Measurements from ENCODE around the gene ZNF444.
"Not testable (repeated sequence)": the region's sequence is repeated elsewhere in the genome, so short reads cannot be mapped to it uniquely, and the experiment has no call there.

ZNF444 gene

GRCh38 chr19:56163097-56163496 is 22.0 kb downstream of the ZNF444 start:
- Histone ChIP-seq H3K4me3 (no peak overlapping the region), H3K27ac (no peak overlapping the region)
- TF ChIP-seq, protein P1, sequence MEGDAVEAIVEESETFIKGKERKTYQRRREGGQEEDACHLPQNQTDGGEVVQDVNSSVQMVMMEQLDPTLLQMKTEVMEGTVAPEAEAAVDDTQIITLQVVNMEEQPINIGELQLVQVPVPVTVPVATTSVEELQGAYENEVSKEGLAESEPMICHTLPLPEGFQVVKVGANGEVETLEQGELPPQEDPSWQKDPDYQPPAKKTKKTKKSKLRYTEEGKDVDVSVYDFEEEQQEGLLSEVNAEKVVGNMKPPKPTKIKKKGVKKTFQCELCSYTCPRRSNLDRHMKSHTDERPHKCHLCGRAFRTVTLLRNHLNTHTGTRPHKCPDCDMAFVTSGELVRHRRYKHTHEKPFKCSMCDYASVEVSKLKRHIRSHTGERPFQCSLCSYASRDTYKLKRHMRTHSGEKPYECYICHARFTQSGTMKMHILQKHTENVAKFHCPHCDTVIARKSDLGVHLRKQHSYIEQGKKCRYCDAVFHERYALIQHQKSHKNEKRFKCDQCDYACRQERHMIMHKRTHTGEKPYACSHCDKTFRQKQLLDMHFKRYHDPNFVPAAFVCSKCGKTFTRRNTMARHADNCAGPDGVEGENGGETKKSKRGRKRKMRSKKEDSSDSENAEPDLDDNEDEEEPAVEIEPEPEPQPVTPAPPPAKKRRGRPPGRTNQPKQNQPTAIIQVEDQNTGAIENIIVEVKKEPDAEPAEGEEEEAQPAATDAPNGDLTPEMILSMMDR (IDR thresholded peaks at IDR 0.05) = no peak
- DNase-seq (ENCODE audit: low spot score) = no peak

DNA sequence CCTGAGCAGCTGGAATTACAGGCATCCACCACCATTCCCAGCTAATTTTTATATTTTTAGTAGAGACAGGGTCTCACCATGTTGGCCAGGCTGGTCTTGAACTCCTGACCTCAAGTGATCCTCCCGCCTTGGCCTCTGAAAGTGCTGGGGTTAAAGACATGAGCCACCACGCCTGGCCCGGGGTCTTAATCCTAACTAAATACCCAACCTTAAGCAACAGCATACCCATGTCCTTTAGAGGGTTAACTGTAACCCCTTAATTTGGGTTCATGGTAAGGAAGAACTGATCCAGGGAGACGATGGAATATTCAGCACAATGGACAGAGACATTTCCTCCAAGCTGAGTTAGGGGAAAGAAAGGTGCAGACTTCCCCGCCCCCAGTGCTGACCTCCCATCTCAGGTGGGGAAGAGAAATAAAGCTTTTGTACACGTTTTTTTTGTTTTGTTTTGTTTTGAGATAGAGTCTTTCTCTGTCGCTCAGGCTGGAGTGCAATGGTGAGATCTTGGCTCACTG is 26.0 kb downstream of the ZNF444 start:
- no peak overlapping the region for H3K27ac ChIP-seq
- H3K4me3 ChIP-seq = no peak overlapping the region
- DNase-seq (ENCODE audit: low spot score) = no peak
- TF ChIP-seq, protein P1 (IDR thresholded peaks at IDR 0.05) = no peak

DNA sequence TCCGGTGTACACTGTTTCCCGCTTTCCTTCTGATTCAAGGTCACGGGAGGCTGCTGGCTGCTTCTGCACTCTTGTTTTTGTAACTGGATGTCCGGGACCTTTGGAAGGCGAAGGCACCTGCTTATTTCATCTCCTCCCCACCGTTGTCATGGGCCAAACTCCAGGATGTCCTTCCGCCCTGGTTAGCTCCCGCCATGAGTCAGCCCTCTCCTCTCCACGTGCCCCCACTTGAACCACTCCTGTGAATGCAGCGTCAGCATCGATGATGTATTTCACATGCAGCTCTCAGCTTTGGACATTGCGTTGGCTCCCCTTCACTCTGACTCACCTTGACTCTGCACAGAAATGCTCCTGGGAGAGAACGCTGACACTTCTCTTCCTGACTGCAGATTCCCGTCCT is 29.2 kb downstream of the ZNF444 start:
- Histone ChIP-seq H3K4me3 (no peak overlapping the region), H3K27ac (no peak overlapping the region)
- TF ChIP-seq, protein P1 (IDR thresholded peaks at IDR 0.05) = no peak
- no peak for DNase-seq (ENCODE audit: low spot score)

DNA sequence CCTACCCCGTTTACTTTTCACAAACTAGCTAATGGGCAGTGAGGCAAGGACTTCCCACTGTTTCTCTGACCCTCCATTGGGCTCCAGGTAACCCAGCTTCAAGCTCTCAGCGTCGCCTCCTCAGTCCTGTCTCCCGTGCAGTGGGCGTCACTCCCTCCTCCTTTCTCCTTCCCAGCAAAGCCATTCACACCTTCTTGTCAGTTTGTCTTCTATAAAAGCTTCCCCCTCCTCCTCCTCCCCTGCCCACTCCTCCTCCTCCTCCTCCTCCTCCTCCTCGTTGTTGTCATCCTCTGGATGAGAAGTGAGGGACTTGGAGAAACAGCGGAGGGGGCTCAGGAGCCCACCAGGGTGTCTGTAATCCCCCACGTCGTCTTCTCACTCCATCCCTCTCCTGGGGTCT is 33.0 kb downstream of the ZNF444 start:
- Histone ChIP-seq H3K4me3 (no peak overlapping the region), H3K27ac (no peak overlapping the region)
- TF ChIP-seq, protein P1 (IDR thresholded peaks at IDR 0.05) = no peak
- no peak for DNase-seq (ENCODE audit: low spot score)

DNA sequence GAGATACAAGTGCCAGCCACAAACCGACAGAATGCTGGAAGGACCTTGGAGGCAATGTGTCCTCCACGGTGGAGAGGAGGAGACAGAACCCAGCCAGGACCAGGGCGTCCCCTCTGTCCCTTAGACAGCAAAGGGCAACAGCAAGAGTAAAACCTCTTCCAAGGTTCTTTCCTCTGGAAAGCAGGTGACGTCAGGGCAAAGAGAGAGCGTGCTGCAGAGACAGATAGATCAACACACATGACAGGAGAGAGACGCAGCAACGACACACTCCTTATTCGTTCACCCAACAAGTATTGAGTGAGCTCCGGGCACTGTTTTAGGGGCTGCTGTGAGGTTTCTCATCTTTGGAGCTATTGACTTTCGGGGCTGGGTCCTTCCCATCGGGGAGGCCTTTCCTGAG is 33.5 kb downstream of the ZNF444 start:
- no peak overlapping the region for H3K4me3 ChIP-seq
- DNase-seq (ENCODE audit: low spot score) = no peak
- H3K27ac ChIP-seq = no peak overlapping the region
- TF ChIP-seq, protein P1 (IDR thresholded peaks at IDR 0.05) = no peak

DNA sequence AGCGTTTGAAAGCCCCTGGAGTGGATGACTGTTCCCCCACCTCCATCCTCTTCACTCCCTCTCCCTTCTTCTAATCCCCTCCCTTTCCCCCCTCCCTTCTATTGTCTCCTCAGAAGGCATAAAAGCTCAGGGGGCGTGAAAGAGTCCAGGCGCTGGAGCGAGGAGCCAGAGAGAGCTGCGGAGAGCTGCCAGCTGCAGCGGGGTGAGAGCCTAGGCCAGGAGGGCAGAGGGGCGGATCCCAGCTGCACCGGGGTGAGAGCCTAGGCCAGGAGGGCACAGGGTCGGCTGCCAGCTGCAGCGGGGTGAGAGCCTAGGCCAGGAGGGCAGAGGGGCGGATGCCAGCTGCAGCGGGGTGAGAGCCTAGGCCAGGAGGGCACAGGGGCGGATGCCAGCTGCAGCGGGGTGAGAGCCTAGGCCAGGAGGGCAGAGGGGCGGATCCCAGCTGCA is 34.8 kb downstream of the ZNF444 start, which contains the start of gene GALP:
TSS of gene GALP (plus strand) at position 148 of the 447 bp plus-strand sequence. CDS start 1,101 bp downstream, outside the sequence.
- not testable (repeated sequence) for H3K27ac ChIP-seq; DNase-seq (ENCODE audit: low spot score); H3K4me3 ChIP-seq

DNA sequence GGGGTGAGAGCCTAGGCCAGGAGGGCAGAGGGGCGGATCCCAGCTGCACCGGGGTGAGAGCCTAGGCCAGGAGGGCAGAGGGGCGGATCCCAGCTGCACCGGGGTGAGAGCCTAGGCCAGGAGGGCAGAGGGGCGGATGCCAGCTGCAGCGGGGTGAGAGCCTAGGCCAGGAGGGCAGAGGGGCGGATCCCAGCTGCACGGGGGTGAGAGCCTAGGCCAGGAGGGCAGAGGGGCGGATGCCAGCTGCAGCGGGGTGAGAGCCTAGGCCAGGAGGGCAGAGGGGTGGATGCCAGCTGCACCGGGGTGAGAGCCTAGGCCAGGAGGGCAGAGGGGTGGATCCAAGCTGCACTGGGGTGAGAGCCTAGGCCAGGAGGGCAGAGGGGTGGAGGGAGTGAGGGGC is 35.2 kb downstream of the ZNF444 start:
- H3K27ac ChIP-seq; DNase-seq (ENCODE audit: low spot score); H3K4me3 ChIP-seq: not testable (repeated sequence)

DNA sequence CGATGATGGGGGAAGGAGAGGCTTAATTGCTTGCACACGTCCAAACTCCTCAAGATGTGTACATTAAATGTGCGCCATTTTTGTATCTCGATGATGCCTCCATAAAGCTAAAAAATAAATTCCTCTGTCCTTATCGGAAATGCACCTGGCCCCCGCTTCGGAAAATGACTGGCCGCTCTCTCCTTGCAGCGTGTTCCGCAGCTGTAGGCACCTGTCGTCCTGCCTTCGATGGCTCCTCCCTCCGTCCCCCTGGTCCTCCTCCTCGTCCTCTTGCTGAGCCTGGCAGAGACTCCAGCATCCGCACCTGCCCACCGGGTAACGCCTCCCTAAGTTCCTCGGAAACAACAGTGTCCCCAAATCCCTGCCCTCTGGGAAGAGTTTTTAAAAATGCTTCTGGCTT is 35.8 kb downstream of the ZNF444 start:
- H3K27ac ChIP-seq = no peak overlapping the region
- TF ChIP-seq, protein P1 (IDR thresholded peaks at IDR 0.05) = no peak
- no peak overlapping the region for H3K4me3 ChIP-seq
- DNase-seq (ENCODE audit: low spot score) = no peak

Data from coronary artery (tissue), 2 donors.